Measurements from ENCODE around the gene FAM168A.

- no peak for TF ChIP-seq CTCF (IDR thresholded peaks at IDR 0.05)
- no peak for TF ChIP-seq POLR2A (IDR thresholded peaks at IDR 0.05)
Measured at GRCh38 chr11:73556966-73557365, 40.9 kb downstream of the FAM168A start.
